IPS-18c (cell line): ENCODE measurements around the gene SLC17A7.
"Not testable (repeated sequence)": the region's sequence is repeated elsewhere in the genome, so short reads cannot be mapped to it uniquely, and the experiment has no call there.

Experiments
- H3K4me3 ChIP-seq: 2 replicates; pipeline ENCODE4 v1.7.0; 2013; ENCODE audit warnings: low read depth, mild to moderate bottlenecking, low read length, moderate library complexity; ENCODE audit not compliant: insufficient read depth
- H3K9me3 ChIP-seq: one replicate; pipeline ENCODE4 v1.6.1; 2013; ENCODE audit warnings: mild to moderate bottlenecking, low read length, moderate library complexity; ENCODE audit not compliant: control insufficient read depth, insufficient read depth

Gene SLC17A7

DNA sequence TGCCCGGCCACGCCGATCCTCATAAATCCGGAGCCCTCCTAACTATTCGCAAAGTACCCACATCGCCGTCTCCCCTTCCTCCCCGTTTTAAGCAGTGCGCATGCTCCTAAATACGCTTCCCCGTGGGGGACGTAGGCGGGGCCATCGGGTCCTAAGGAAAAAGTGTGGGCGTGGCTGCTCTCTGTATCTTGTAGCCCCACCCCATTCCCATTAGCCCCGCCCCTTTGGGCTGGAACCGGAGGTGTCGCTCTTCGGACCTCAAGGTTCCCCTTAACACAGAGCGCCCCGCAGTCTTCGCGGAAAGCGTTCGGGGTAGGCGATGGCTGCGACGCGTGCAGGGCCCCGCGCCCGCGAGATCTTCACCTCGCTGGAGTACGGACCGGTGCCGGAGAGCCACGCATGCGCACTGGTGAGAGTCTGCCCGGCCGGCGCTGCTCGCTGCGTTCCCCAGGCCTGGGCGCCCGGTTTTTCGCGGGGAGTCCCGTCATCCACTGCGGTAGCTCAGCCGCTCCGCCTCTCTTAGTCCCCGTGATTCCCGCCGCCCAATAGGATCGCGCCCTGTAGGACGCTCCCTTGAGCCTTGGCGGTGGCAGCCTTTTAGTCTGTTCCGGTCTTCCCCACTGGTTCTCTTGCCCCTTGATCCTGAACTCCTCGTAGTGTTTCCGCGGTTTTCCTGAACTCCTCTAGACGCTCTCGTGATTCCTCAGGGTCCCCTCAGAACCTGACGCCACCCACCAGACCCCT, 11.9 kb upstream of the SLC17A7 start, which contains the start of gene ALDH16A1:
Gene ALDH16A1, plus strand, starts transcription at position 213 of the 744 bp plus-strand sequence. Its CDS starts 107 bp downstream, at position 320.
- H3K4me3 ChIP-seq: peak within 1 kb of the TSS; percentile 58
- no peaks in the 10 kb centered on the region for H3K9me3 ChIP-seq

DNA sequence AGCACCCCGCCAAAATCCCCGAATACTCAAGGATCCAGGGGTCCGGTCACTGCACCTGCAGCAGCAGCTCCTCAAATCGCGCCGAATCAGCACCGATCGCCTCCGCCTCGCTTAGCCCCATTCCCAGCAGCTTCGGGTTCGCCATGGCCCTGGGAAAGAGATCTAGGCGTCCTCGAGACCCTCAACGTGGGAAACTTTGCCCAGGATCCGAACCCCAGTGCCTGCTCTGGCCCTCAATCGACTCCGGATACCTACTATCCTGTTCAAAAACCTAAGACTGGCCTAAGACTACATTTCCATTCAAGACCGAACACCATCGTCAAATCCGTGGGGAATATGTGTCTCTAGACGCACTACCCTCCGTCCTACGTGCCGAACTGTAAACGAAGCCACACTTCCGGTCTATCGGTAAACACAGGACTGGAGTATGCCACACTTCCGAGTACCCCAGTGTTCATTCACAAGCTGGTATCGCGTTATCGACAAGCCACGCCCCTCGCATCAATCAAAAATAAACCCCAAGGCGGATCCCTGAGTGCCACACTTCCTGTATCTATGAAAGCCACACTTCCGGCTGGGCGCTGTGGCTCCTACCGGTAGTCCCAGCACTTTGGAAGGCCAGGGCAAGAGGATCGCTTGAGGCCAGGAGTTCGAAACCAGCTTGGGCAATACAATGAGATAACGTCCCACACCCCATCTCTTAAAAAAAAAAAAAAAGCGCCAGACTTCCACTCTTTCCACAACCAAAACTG, 10.3 kb upstream of the SLC17A7 start, which contains the start of gene PIH1D1:
Gene PIH1D1, minus strand, starts transcription at position 385 of the 752 bp plus-strand sequence. Its CDS starts 240 bp downstream, at position 145.
- Histone ChIP-seq H3K4me3 (peak within 1 kb of the TSS; percentile 71), H3K9me3 (no peaks in the 10 kb centered on the region)

DNA sequence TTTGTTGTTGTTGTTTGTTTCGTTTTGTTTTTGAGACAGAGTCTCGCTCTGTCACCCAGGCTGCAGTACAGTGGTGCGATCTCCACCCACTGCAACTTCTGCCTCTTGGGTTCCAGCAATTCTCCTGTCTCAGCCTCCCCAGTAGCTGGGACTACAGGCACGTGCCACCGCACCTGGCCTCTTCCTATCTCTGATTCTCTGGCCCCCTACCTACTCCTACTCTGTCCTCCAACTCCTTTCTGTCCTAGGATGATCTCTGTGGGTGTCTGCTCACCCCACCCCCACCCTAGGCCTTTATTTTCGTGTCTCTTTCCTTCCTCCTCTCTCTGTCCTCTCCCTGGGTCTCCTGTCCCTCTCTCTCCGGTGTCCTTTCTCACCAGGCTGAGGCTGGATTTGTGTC, 9.1 kb upstream of the SLC17A7 start:
- Histone ChIP-seq H3K9me3 (no peaks in the 10 kb centered on the region), H3K4me3 (peak overlapping the region; percentile 71)

DNA sequence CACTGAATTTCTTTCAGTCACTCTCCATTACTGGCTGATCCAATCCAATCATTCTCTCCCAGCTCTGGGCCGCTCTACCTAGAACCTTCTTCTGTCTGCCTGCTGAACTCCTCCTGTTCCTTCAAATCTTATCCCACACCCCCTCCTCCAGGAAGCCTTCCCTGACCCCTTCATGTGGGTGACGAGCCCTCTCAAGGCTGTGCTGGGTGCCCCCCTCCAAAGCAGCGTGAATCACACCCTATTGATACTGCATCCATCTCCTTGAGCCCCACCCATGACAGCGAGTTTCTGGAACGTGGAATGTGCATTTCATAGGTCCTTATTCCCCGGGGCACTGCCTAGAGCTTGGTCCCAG, 7.1 kb upstream of the SLC17A7 start:
- no peak overlapping the region for H3K4me3 ChIP-seq
- no peaks in the 10 kb centered on the region for H3K9me3 ChIP-seq

DNA sequence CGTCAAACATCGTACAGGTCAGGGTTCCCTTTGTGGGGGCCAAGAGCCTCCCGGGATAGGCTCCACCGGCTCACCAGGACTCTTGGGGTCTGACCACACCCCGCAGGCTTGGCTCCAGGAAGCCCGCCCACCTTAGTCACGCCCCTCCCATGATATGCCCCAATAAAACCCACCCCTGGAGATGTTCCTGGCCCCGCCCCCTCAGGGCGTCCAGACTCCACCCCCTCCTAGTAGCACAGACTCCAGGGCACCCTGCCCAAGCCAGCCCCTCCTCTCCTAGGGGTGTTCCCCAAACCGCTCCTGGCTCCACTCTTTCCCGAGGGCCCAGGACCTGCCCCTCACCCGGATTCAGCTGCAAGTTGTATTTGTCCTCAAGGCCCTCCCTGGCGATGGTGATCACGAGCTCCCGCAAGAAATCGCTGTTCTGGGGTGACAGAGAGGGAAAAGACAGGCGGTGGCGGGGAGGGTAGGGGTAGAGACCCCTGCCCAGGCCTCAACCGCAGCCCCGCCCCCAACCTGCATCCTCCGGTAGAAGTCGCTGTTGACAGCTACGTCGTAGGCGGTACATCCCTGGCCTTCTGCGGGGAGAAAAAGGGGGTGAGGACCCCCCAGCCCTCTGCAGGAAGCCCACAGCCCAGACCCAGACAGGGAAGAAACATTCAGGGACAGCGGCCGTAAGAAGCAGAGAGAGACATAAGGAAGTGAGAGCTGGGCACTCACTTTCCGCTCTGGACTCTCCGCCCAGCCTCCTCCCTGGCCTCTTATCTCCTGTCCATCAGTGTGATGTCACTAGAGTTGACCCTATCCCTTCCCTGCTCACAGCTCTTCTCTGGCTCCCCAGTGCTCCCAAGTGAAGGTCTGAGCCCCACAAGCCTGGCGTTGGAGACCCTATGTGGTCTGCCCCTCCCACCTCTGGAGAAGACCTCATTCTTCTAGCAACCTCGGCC, 6.4 kb upstream of the SLC17A7 start:
- no peaks in the 10 kb centered on the region for H3K9me3 ChIP-seq
- no peak overlapping the region for H3K4me3 ChIP-seq

DNA sequence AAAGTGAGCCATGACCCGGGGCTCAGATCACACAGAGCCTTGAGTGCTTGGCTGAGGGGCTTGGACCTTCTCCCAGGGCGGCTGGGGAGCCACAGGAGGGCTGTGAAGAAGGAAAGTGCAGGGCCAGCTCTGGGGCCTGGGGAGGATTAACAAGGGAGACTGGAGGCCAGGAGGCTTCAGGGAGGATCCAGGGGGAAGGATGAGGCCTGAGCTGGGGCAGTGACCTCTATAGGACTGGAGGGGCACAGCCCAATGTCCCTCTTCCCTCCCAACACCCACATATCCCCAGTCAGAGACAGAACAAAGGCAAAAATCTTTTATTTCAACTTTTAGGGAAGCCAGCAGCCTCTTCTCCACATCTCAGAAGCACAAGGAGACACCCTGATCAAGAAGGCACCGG, 4.7 kb upstream of the SLC17A7 start:
- Histone ChIP-seq H3K9me3 (no peaks in the 10 kb centered on the region), H3K4me3 (no peak overlapping the region)

DNA sequence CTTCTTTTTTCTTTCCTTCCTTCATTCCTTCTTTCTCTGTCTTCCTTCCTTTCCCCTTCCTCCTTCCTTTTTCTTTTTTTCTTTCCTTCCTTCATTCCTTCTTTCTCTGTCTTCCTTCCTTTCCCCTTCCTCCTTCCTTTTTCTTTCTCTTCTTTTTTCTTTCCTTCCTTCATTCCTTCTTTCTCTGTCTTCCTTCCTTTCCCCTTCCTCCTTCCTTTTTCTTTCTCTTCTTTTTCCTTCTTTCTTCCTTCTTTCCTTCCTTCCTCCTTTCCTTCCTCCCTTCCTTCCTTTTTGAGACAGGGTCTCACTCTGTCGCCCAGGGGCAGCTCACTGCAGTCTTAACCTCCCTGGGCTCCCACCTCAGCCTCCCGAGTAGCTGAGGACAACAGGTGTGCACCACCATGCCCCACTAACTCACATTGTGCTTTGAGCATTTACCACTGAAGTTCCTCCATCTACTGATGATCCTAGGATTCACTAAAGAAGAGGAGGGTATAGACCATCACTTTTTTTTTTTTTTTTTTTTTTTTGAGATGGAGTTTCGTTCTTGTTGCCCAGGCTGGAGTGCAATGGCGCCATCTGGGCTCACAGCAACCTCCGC, 2.9 kb upstream of the SLC17A7 start:
- H3K9me3 ChIP-seq, H3K4me3 ChIP-seq: not testable (repeated sequence)

DNA sequence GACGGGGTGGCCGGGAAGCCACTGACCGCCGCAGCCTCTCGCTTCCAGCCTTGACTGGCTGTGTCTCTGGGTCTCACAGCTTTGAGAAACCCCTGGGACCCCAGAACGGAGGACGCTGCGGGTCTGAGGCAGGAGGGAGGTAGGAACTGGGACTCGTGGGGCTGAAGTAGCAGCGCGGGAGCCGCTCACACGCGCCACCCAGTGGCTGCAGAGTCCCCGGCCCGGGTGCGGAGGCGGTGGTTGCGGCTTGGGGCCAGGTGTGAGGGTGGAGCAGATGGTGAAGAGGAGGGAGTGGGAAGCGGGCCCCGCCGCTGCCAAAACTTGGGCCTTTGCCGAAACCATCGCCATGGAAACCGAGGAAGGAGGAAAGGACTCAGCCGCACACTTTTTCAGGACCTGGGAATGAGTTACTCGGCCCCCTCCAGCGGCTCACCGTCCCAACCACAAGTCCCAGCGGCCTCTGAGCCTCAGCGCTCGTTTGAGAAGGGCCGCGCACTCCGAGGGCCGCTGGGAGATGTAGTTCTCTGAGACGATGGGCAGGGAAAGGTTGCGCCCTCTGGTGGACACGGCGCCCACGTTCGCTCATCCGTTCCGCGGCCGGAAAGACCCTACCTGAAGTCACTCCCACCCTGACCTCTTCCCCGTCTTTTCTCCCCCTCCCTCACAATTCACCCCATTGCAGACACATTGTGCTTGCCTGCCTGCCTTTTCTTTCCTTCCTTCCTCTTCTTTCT, 2.2 kb upstream of the SLC17A7 start:
- H3K9me3 ChIP-seq: no peaks in the 10 kb centered on the region
- H3K4me3 ChIP-seq: peak overlapping the region; percentile 85

DNA sequence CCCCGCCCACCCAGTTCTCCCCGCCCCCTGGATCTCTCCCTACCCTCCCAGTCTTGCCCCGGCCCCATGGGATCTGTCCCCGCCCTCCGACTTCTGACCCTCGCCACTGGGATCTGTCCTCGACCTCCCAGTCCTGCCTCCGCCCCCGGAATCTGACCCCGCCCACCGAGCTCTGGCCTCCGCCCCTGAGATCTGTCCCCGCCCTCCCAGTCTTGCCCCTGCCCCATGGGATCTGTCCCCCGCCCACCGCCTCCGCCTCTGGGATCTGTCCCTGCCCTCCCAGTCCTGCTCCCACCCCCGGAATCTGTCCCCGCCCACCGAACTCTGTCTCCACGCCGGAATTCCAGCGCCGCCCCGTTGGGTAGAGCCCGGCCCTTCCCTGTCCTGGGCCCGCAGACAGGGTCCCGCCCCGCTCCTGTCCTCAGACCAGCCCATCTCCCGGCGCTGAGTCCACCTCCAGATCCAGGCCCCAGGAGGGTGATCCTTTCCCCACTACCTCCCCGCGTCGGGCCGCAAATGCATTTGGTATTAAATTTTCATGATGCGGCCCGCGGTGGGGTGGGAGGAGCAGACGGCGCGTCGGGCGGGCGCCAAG, 1.5 kb upstream of the SLC17A7 start:
- H3K4me3 ChIP-seq: peak overlapping the region; percentile 85
- H3K9me3 ChIP-seq: no peaks in the 10 kb centered on the region

DNA sequence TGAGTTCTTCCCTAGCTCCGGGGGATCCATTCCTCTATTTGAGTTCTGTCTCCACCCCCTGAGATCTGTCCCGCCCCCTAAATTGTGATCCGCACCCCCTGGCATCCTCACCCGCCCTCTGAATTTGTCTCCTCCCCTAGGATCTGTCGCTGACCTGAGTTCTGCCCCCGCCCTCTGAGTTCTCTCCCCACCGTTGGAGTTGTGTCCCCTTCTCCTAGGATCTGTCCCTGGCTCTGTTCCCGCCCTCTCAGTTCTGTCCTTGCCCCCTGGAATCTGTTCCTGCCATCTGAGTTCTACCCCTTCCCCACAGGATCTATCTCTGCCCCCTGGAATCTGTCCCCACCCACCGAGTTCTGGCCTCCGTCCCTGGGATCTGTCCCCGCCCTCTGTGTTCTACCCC, 1.0 kb upstream of the SLC17A7 start:
- Histone ChIP-seq H3K4me3 (peak overlapping the region; percentile 22), H3K9me3 (no peaks in the 10 kb centered on the region)

DNA sequence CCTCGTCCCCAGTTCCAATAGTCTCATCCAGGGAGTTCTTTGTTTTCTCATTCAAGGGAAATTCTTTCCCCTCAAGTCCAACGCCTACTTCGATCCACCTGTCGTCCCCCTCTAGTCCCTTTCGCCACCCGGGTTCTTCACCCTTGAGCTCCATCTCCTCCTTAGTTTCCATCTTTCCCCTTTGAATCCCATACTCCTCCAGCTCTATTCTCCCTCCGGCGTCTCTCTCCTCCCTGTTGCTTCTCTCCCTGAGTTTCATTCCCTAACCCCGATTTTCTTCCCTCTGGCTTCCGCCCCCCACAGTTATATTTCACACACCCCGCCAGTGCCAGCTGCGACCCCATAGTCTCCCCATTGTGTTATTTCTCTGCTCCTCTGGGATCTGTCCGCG, 628 bp upstream of the SLC17A7 start:
- H3K9me3 ChIP-seq: no peaks in the 10 kb centered on the region
- peak overlapping the region; percentile 22; the same call in 1 of the 2 replicates for H3K4me3 ChIP-seq

DNA sequence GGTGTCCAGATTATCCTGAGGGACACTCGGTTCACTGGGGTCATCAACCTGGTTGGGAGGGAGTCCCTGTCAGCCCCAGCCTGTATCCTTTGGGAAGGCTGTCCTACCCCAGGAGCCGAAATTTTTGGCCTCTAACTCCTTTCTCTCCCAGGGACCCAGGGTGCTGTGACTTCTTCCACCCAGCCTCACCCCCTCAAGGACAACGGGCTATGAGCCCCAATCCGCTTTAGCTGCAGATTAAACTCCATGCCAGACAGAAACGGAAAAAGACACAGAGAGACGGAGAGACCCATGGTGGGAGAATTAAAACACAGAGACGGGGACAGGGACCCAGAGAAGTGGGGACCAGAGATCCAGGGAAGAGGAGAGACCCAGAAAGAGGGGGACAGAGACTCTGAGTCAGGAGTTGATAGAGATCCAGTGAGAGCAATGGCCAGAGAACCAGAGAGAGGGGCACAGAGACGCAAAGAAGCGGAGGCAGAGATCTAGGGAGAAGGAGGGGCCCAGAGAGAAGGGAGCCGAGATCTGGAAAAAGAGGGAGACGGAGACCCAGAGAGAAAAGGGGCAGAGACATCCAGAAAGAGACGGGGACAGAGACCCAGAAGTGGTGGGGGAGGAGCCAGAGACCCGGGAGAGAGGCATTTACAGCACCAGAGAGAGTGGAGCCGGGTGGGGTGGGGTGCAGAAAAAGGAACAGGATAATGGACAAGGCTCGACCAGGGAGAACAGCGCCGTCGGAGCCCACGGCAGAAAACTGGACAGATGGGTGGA, 703 bp downstream of the SLC17A7 start:
- Histone ChIP-seq H3K9me3 (no peaks in the 10 kb centered on the region), H3K4me3 (peak overlapping the region; percentile 50)

DNA sequence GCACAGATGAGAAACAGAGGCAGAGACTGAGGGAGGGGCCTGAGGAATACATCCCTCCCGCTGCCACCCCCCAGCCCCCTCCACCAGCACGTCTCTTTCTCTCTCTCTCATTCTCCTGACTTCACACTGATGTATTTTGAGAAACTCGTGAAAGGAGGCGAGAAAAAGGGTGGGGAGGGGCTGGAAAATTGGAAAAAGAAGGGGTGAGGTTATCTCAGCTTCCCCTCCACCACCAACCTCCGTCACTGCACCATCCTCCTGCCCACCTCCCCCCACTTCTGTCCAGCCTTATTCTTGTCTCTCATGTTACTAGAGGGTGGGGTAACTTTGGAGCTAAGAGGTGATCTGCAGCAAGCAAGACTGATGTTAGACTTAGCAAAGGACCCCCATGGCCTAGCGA, 1.5 kb downstream of the SLC17A7 start:
- H3K4me3 ChIP-seq: no peak overlapping the region
- H3K9me3 ChIP-seq: no peaks in the 10 kb centered on the region

DNA sequence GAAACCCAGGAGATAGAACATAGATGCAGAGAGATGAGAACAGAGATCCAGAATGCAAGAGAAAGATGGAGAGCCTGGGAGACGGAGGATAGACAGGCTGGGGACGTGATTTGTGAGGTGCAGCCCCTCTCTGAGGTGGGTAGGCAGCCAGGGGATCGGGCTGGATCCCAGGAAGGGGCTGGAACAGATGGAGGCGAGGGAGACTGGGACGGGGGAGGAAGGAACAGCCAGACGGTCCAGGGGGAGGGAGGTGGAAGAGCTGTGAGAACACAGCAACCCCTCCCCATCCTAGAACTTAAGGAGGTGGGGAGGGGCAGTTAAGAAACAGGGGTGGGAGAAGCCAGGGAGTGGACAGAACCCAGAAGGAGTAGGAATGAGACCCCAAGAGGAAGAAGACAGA, 3.1 kb downstream of the SLC17A7 start:
- H3K9me3 ChIP-seq: no peaks in the 10 kb centered on the region
- H3K4me3 ChIP-seq: no peak overlapping the region

DNA sequence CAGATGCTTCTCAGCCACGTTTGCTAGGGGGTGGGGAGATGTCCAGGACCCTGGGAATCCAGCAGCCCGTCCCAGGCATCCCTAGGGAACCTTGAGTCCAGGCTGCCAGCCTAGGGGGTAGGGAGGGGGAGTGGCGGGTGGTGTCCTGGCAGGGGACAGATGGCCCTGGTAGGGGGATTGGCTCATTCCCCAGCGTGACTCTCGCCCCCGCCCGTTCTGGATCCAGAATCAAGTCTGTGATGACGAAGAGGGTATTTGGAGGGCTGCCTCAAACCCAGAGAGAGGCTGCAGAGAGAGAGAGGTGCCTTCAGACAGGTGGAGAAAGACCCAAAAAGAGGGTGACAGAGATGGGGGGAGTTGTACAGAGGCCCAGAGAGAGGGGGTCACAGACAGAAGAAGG, 4.1 kb downstream of the SLC17A7 start:
- H3K4me3 ChIP-seq: no peak overlapping the region

More for the DNA sequence above, 4.1 kb downstream of the SLC17A7 start:
- H3K9me3 ChIP-seq: no peaks in the 10 kb centered on the region
